Adipose tissue (tissue), 3 donors: ENCODE measurements around the gene ARFGAP1. TPM values are rescaled to one million over a fixed set of nuclear protein-coding genes. Genes with fewer than 3 reads are reported as not detected.

Source experiments
- H3K27ac ChIP-seq: one replicate; pipeline ENCODE4 v1.5.1; 2013; ENCODE audit warnings: low read depth, low read length
- WGBS, 3 donors: extraction: QIAGEN DNeasy Blood & Tissue Kit; methylation state at CpG; one replicate each; pipeline ENCODE4 v1.1.7; 2013; 5-methylcytosine and 5-hydroxymethylcytosine counted together
- polyA plus RNA-seq, 3 donors: library from polyadenylated mRNA; stranded (reverse); fragments of 200-250 nt; gene quantifications; one replicate each; pipeline ENCODE4 v1.2.3, GENCODE V29; 2013
- donor health status: healthy with polysubstance abuse.
- donor health status: Bipolar disorder and iron deficiency.
- donor health status: healthy.

Gene ARFGAP1
- polyA plus RNA-seq, 3 donors = 41.9 to 55.0 (median 50.8) TPM

DNA sequence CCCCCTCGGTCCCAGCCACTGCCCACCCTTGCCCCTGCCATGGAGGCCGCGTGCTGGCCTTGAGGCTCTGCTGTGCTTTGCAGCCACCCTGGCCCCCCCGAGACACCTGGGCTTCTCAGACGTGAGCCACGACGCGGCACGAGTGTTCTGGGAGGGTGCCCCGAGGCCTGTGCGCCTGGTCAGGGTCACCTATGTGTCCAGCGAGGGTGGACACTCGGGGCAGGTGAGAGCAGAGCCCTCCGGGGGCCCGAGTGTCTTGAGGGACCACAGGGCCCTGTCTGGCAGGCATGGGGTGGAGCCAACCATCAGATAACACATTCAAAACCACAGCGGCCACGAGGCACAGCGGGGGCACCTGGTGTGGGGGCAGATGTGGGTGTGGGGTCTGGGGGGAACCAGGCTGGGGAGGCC lies 39.2 kb downstream of the ARFGAP1 start:
- no peak overlapping the region for H3K27ac ChIP-seq
- 62 to 75% (median 69%) methylated on average over 18 of the region's 18 CpGs for WGBS, 3 donors

- WGBS, 3 donors = 52 to 71% (median 67%) methylated on average over 9 of the region's 9 CpGs
- H3K27ac ChIP-seq = no peak overlapping the region
Measured at GRCh38 chr20:63312273-63312672, 39.7 kb downstream of the ARFGAP1 start.

- H3K27ac ChIP-seq = no peak overlapping the region
- 66 to 72% (median 68%) methylated on average over 22 of the region's 22 CpGs for WGBS, 3 donors
Measured at GRCh38 chr20:63312690-63313348, 40.2 kb downstream of the ARFGAP1 start.

DNA sequence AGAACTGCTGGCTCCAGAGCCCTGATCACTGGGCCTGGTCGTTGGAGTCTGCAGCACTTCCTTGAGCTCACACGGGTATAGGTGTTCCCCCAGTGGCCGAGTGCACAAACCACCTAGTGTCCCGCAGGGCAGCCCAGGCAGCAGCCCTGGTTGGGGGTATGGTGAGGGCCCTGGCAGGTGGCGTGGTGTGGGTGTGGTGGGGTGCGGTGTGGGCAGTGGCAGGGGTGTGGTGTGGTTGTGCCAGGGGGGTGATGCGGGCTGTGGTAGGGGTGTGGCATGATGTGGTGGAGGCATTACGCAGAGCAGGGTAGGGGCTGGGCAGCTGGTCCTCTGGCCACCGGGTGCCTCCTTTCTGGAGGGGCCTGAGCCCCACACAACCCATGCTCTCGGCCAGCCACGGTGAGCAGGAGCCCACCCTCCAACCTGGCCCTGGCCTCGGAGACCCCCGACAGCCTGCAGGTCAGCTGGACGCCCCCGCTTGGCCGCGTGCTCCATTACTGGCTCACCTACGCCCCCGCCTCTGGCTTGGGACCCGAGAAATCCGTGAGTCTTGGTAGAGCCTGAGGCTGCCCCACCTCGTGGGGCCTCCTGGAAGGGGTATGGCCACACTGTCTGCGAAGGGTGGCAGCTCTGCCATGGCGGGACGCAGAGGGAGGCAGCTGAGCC lies 40.9 kb downstream of the ARFGAP1 start:
- WGBS, 3 donors = 71 to 83% (median 78%) methylated on average over 24 to 25 of the region's 25 CpGs

GRCh38 chr20:63314015-63314471 lies 41.4 kb downstream of the ARFGAP1 start:
- no peak overlapping the region for H3K27ac ChIP-seq
- 59 to 69% (median 65%) methylated on average over 9 of the region's 9 CpGs for WGBS, 3 donors

More for the DNA sequence above, 40.9 kb downstream of the ARFGAP1 start:
- H3K27ac ChIP-seq = no peak overlapping the region

DNA sequence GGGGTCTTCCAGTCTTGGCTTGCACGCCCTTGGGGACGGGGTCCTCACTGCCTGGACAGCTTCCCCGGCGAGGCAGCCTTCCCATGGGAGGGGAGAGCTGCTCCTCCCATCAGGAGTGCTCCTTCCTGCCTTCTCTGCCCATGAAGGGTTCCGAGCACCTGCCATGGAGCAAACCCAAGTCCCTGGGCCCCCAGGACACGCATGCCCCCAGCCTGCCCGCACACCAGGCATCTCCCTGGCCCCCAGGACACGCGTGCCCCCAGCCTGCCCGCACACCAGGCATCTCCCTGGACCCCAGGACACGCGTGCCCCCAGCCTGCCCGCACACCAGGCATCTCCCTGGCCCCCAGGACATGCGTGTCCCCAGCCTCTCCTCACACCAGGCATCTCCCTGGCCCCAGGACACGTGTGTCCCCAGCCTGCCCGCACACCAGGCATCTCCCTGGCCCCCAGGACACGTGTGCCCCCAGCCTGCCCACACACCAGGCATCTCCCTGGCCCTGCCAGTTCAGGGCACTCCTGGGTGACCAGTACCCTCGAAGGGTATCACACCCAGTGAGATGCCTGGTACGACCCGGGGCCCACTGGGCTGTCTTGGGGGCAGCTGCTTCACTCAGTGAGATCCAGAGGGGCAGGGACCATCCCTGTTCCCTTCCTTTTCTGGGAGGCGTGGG lies 42.1 kb downstream of the ARFGAP1 start:
- WGBS, 3 donors = 75 to 85% (median 84%) methylated on average over 19 to 21 of the region's 21 CpGs
- no peak overlapping the region for H3K27ac ChIP-seq

DNA sequence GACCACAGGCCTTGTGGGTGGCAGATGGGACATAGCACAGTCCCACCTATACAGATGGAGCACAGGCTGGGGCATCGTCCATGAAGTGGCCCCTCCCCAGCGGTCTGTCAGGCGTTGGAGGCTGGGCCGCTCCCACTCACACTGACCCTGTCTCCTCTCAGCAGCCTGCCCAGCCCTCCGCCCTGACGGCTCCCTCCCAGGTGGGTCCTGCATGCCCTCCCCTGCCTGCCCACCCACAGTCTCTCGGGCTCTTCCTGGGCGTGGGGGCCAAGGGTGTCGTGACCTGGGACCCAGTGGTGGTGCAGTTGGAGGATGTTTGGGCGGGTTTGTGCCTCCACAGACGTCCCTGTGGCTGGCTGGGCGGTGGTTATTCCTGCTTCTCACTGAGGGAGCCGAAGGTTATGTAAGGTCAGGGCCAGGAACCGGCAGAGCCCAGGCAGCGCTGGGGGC lies 42.7 kb downstream of the ARFGAP1 start:
- 53 to 67% (median 64%) methylated on average over 15 of the region's 15 CpGs for WGBS, 3 donors
- no peak overlapping the region for H3K27ac ChIP-seq

DNA sequence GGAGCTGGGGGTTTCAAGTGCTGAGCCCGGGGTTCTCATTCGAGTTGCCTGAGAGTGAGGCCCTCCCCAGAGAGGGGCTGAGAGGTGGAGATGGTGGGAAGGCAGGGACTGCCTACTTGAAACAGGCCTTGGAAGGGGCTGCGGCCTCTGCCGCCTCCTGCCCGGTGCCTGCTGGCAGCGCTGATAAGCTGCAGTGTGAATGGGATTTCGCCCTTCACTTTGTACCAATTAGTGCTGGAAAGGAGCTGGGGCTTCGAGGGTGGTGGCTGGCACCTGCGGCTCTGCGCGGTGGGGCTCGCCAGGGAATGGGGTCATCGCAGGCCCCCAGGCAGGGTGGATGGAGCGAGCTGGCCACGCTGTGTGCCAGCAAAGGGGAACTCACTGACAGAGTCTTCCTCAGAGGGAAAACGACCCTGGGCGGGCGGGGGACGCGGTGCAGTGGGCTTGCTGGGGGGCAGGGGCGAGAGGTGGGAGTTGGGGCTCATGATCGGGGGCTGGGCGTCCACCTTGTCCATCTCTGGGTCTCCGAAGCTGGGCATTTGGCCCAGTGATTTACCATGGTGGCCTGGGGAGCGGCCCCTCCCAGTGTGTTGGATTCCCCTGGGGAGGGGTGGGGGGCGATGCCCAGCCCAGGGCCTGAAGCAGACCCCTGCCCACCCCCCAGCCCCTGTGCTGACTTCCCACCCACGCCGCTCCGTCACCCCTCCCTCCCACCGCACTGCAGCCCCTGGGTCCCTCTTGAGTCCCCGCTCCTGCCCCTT lies 43.3 kb downstream of the ARFGAP1 start:
- H3K27ac ChIP-seq = no peak overlapping the region
- 75 to 80% (median 80%) methylated on average over 31 of the region's 31 CpGs for WGBS, 3 donors

GRCh38 chr20:63316502-63316921 lies 43.9 kb downstream of the ARFGAP1 start:
- WGBS, 3 donors = 55 to 83% (median 83%) methylated on average over 14 of the region's 14 CpGs
- H3K27ac ChIP-seq = no peak overlapping the region

- no peak overlapping the region for H3K27ac ChIP-seq
- 83 to 94% (median 84%) methylated on average over 6 of the region's 6 CpGs for WGBS, 3 donors
Measured at GRCh38 chr20:63317061-63317460, 44.4 kb downstream of the ARFGAP1 start.

DNA sequence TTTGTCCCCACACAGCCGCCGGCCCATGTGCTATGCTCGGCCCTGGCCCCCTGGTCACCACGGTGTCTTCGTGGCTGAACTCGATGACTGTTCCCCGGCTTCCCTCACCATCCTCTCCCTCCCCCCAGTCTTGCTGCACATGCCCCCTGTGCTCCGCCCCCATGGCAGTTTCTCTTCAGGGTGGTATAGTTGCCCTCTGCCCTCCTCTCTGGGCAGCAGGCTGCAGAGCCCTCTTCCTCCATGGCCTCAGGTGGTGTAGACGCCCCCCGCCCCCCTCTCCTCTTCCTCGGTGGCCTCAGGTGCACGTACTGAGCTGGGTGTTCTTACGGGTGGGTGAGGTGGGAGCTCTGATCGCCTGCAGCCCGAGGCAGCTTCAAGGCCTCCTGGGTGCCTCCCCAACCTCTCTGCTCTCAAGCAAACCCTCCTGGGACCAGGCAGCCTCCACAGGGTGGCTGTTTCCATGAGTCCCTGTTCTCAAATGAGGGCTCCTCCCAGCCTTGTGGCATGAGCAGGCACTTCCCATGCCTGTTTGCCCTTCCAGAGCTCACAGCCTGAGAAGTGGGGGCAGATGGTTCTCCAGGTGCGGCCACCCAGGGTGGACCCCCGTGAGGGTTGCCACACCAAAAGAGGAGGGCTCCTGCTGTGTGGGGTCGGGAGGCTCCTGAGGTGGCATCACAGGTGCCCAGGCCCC lies 45.1 kb downstream of the ARFGAP1 start:
- H3K27ac ChIP-seq = no peak overlapping the region
- 75 to 88% (median 84%) methylated on average over 16 to 18 of the region's 18 CpGs for WGBS, 3 donors

- 89% methylated on average over 24 of the region's 24 CpGs for WGBS, 3 donors
- H3K27ac ChIP-seq = no peak overlapping the region
Measured at GRCh38 chr20:63318391-63319163, 46.0 kb downstream of the ARFGAP1 start.

- WGBS, 3 donors = 71 to 84% (median 81%) methylated on average over 24 to 25 of the region's 25 CpGs
- H3K27ac ChIP-seq = no peak overlapping the region
Measured at GRCh38 chr20:63319164-63320040, 46.8 kb downstream of the ARFGAP1 start.

- no peak overlapping the region for H3K27ac ChIP-seq
- 68 to 83% (median 80%) methylated on average over 23 of the region's 23 CpGs for WGBS, 3 donors
Measured at GRCh38 chr20:63320041-63320511, 47.5 kb downstream of the ARFGAP1 start.

DNA sequence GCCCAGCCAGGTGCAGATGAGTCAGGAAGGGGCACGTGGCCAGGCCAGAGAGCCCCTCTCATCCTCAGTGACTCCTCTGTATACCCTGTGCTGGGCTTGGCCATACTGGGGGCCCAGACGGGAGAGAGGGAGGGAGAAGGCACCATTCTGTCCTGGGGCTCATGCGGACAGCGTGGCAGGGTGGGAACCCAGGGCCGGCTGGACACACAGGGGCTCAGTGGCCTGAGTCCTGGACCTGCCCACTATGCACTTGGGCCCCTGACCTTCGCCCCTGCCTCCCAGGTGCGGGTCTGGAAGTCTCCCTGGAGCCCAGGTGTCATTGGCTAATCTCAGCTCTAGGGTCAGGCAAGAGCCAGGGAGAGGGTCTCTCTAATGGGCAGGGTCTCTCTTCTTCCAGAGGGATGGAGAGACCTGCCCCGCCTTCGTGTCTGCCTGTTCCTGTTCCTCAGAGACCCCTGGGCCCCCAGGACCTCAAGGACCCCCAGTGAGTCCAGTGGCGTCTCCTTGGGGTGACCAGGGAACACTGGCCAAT lies 48.1 kb downstream of the ARFGAP1 start:
- WGBS, 3 donors = 67 to 75% (median 69%) methylated on average over 10 of the region's 10 CpGs
- no peak overlapping the region for H3K27ac ChIP-seq

GRCh38 chr20:63321148-63321831 lies 48.7 kb downstream of the ARFGAP1 start:
- no peak overlapping the region for H3K27ac ChIP-seq
- 51 to 55% (median 54%) methylated on average over 19 to 20 of the region's 20 CpGs for WGBS, 3 donors
